GM18505 (cell line): ENCODE measurements around the gene SLC24A4.
A peak's percentile ranks its signal among the peaks of the same experiment; 100 is the strongest.
"Not testable (repeated sequence)": the region's sequence is repeated elsewhere in the genome, so short reads cannot be mapped to it uniquely, and the experiment has no call there.

Source experiments
- ATAC-seq: cut with Tn5 transposase; IDR thresholded peaks from one replicate; pipeline ENCODE4 v1.9.1; 2021; ENCODE audit not compliant: unreplicated experiment
- POLR2A ChIP-seq: IDR thresholded peaks from 4 replicates; pipeline ENCODE4 v1.6.1; 2011; ENCODE audit warnings: borderline replicate concordance; ENCODE audit not compliant: insufficient read depth, insufficient read length; ENCODE audit errors: extremely low read depth

The SLC24A4 gene

DNA sequence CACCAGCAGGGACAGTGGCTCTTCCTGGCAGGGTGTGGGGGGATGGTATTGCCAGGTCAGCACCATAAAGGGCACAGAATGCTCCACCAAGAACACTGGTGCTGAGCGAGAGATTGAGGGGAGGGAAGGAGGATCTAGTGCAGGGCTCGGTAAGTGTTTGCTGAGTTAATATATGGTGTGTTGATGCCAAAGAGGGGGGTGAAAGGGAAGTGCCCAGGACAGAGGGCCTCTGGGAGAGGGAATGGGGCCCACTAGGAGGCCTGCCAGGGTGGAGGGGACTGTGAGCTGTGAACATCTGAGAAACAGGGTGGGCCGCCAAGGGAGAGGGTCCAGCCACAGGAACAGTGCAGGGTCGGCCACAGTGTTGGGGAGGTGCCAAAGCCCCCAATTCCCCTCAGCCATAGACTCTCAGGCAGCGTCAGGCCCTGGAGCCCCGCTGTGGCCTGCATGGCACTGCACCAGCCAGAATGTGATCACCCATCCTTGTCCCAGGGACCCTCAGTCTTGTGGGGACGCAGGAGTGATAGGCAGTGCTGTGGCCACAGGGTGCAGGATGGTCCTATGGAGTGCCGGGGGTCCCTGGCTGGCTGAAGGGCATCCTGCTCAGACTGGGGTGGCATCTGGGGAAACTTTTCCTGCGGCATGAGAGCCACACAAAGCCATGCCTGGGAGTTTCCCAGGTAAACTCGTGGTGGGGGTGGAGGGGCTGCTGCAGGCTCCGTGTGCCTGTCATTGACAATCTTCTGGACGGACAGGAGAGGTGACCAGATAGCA lies 202.5 kb downstream of the SLC24A4 start:
- no peak for ATAC-seq
- no peak for TF ChIP-seq POLR2A

GRCh38 chr14:92527721-92528120 lies 204.8 kb downstream of the SLC24A4 start:
- TF ChIP-seq POLR2A = no peak
- no peak for ATAC-seq

DNA sequence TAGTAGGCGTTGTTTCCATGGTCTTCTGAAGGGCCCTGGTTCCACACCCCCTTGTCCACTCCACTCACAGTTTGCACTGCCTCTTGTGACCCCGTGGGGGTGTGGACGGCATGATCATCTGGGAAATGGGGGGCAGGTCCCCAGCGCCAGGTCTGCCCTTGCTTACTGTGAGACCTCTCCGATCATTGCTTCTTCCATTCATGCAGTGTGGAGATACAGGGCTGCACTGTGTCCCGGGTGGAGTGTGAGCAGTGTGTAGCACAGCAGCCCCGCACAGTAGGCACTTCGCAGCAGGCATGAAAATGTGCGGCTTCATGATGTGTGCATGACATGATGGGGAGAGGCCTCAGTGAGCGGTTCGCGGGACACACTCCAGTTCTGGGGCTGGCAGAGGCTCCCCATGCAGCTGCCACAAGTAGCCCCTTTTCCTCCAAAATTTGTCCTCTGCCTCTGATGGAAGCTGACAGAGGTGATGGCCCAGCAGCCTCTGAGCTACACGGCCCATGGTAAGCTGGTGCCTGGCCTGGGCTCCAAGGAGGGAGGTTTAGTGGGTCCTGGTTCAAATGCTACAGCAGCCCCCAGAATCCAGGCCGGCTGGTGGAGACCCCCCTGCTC lies 205.6 kb downstream of the SLC24A4 start:
- no peak for ATAC-seq
- no peak for TF ChIP-seq POLR2A

DNA sequence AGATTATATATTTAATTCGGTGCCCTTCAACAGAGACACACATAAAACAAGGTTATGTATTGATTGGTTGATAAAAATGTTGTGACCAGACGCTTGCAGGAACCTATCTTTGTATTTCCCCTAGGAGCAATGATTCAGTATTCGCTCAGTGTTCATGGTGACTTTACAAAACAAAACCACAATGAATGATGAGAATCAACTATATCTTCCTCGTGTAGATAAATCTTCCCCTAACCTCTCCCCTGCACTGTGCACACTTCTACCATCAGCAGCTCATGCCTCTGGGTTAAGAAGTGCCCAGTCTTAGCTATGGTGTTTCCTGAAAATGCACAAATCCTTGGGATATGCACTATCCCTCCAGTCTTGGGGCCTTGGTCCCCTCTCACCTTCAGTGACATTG lies 206.9 kb downstream of the SLC24A4 start:
- no peak for TF ChIP-seq POLR2A
- no peak for ATAC-seq

GRCh38 chr14:92531106-92531873 lies 208.3 kb downstream of the SLC24A4 start:
- TF ChIP-seq POLR2A = no peak
- no peak for ATAC-seq

DNA sequence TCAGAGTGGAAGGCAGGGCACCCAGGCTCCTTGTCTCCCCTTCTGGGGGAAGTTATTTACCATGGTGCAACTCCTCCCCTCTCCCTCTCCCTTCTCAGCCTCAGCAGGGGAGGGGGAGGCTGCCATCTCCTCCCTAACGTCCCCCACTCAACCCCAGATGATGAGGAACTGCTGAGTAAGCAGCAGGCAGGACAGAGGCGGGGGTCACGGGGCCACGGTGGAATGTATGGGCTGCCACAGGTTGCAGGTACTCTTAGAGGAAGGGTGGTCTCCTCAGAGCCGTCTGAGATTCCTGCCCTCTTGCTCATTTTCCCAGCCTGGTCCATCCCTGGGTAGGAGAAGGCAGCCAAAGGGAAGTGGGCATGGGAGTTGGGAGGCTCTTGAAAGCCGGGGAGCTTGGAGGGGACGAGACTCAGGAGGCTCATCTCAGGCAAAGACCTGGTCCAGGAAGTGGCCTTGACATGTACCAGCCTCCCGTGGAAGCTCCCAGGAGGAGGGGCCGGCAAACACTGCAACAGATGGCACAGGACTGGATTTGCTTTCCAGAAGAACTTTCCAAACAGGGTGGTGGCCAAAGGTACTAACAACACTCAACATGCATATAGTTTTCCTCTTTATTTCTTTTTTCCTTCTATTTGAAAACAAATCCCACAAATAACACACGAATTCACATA lies 209.7 kb downstream of the SLC24A4 start:
- no peak for TF ChIP-seq POLR2A
- ATAC-seq = no peak

DNA sequence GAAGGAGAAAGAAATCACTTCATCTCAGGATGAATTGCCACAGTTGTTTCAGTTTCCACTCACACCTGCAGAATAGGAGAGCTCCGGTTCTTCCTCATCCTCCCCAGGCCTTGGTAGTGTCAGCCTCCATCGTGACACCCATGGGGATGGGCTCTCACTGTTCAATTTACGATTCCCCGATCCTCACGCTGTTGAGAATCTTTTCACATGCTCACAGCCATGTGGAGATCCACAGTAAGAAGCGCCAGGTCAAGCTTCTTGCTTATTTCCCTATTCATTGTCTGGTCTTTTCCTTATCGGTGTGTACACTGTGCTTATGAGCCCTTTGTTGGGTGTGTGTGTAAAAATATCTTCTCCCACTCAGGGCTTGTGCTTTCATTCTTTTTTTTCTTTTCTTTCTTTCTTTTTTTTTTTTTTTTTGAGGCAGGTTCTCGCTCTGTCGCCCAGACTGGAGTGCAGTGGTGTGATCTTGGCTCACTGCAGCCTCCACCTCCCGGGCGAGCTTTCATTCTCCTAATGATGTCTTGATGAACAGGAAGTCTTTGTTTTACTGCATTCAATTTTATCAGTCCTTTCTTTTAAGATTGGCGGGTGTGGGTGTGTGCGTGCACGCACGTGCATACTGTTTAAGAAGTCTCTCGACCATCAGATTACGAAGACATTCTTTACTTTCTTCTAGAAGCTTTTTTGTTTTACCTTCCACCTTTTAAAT lies 212.1 kb downstream of the SLC24A4 start:
- no peak for ATAC-seq
- no peak for TF ChIP-seq POLR2A

DNA sequence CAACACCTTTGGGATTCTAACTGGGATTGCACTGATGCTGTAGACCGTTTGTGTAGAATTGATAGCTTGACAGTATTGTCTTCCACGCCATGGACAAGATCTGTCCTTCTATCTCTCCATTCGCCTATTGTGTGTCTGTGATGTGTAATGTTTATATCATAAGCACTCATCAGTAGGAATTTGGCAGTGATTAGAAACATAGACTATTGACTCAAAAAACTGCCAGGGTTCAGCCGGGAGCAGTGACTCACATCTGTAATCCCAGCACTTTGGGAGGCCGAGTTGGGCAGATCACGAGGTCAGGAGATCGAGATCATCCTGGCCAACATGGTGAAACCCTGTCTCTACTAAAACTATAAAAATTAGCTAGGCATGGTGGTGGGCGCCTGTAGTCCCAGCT lies 213.3 kb downstream of the SLC24A4 start:
- ATAC-seq = not testable (repeated sequence)

- no peak for TF ChIP-seq POLR2A
- peak; percentile 51 for ATAC-seq
Observed at GRCh38 chr14:92538412-92538985, 215.5 kb downstream of the SLC24A4 start.

DNA sequence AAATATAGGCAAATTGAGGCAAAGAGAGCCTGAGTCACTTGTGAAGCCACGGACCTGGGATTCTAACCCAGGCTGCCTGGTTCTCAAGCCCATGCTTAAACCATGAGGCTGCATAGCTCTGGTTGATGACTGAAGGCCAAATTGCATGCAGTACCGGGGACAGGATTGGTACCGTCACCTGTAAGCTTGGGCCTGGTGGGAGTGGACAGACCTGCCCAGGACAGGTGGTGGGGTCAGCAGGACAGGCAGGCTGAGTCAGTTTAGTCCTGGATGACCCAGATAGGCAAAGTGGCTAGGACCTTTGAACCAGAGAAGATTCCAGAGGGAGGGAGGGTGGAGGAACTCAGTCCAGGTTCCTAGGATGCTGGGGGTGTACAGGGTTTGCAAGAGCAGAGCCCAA lies 216.5 kb downstream of the SLC24A4 start:
- no peak for ATAC-seq
- TF ChIP-seq POLR2A = no peak

GRCh38 chr14:92539875-92540274 lies 216.9 kb downstream of the SLC24A4 start:
- no peak for TF ChIP-seq POLR2A

GRCh38 chr14:92540472-92541048 lies 217.6 kb downstream of the SLC24A4 start:
- no peak for ATAC-seq
- TF ChIP-seq POLR2A = no peak

More at GRCh38 chr14:92539875-92540274, 216.9 kb downstream of the SLC24A4 start:
- ATAC-seq = no peak
